Tibial nerve (tissue), 3 donors: ENCODE measurements around the gene SOX5.

Source experiments
- POLR2A ChIP-seq, 2 donors: fragments of 450-650 bp; IDR thresholded peaks; one replicate each; pipeline ENCODE4 v1.6.1; 2017; ENCODE audit warnings: antibody characterized with exemption in 2 of 2, mild to moderate bottlenecking in 2 of 2, moderate library complexity in 2 of 2
- TF ChIP-seq, protein P1 (sequence below), 5 experiments: fragments of 200-600 bp in 3 of 5; fragments of 450-650 bp in 2 of 5; sonication (generic) in 3 of 5; IDR thresholded peaks; one replicate each; pipeline ENCODE4 v1.5.1; 2016 to 2019; ENCODE audit warnings: antibody characterized with exemption in 5 of 5, mild to moderate bottlenecking in 3 of 5, moderate library complexity in 2 of 5

DNA sequence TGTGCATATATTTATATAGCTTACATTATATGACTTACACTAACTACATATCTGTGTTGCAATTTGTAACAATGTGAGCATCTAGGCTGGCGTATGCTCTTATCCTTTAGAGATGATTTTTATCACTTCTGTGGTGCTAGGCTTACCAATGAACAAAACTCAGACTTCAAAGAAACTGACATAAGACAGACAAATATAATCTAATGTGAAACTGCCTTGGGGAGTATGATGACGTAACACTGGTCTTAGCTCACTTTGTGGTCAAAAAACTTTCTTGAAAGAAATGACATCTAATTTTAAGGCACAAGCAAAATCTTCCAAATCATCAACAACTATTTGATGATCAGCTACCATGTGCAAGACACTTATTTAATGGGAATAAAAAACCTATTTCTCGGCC lies 50.0 kb downstream of the SOX5 start:
- TF ChIP-seq, protein P1, sequence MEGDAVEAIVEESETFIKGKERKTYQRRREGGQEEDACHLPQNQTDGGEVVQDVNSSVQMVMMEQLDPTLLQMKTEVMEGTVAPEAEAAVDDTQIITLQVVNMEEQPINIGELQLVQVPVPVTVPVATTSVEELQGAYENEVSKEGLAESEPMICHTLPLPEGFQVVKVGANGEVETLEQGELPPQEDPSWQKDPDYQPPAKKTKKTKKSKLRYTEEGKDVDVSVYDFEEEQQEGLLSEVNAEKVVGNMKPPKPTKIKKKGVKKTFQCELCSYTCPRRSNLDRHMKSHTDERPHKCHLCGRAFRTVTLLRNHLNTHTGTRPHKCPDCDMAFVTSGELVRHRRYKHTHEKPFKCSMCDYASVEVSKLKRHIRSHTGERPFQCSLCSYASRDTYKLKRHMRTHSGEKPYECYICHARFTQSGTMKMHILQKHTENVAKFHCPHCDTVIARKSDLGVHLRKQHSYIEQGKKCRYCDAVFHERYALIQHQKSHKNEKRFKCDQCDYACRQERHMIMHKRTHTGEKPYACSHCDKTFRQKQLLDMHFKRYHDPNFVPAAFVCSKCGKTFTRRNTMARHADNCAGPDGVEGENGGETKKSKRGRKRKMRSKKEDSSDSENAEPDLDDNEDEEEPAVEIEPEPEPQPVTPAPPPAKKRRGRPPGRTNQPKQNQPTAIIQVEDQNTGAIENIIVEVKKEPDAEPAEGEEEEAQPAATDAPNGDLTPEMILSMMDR (IDR thresholded peaks at IDR 0.05): no peak
- no peak for TF ChIP-seq POLR2A (IDR thresholded peaks at IDR 0.05)
